Choroid plexus epithelial cell (primary cell): ENCODE measurements around the gene OR5B17.
A peak's percentile ranks its signal among the peaks of the same experiment; 100 is the strongest.
"Not testable (repeated sequence)": the region's sequence is repeated elsewhere in the genome, so short reads cannot be mapped to it uniquely, and the experiment has no call there.

Source experiments
- DNase-seq: peaks from one replicate; pipeline ENCODE4 v3.0.0-alpha.2; 2010; ENCODE audit warnings: low read depth
- H3K4me3 ChIP-seq: 2 replicates; pipeline ENCODE4 v1.5.1; 2011; ENCODE audit warnings: low read depth, mild to moderate bottlenecking, control low read depth, low read length, moderate library complexity
- TF ChIP-seq, protein P1 (sequence below): conservative IDR thresholded peaks from 2 replicates; pipeline ENCODE4 v1.5.1; 2011; ENCODE audit warnings: low read depth, mild to moderate bottlenecking, control low read depth, inconsistent platforms, low read length, moderate library complexity

OR5B17 gene

DNA sequence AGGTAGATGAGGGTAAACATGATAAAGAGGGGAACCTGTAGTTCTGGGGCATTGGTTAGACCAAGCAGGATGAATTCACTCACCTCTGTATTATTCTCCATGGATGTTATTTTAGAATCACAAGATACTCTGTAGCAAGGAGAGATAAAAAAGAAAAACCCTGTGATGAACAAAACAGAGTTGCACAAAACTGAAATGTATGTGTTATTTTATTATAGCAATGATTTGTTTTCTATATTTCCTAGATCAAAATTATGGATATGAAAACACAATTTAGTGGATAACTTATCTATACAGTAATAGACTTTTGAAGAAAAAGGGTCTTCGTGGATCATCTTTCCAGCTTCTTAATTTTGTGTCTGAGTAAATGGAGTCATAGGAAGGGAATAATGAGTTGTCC is at the start of gene OR5B17:
TSS of gene OR5B17 (minus strand) at position 101 of the 400 bp plus-strand sequence. CDS start at position 101, 0 bp downstream.
- no peak for DNase-seq
- H3K4me3 ChIP-seq: no peak within 1 kb of the TSS
- TF ChIP-seq, protein P1, sequence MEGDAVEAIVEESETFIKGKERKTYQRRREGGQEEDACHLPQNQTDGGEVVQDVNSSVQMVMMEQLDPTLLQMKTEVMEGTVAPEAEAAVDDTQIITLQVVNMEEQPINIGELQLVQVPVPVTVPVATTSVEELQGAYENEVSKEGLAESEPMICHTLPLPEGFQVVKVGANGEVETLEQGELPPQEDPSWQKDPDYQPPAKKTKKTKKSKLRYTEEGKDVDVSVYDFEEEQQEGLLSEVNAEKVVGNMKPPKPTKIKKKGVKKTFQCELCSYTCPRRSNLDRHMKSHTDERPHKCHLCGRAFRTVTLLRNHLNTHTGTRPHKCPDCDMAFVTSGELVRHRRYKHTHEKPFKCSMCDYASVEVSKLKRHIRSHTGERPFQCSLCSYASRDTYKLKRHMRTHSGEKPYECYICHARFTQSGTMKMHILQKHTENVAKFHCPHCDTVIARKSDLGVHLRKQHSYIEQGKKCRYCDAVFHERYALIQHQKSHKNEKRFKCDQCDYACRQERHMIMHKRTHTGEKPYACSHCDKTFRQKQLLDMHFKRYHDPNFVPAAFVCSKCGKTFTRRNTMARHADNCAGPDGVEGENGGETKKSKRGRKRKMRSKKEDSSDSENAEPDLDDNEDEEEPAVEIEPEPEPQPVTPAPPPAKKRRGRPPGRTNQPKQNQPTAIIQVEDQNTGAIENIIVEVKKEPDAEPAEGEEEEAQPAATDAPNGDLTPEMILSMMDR: no peak

GRCh38 chr11:58406774-58407173 is 47.9 kb upstream of the OR5B17 start, which contains the start of gene OR5B3:
OR5B3 (minus strand) TSS chr11:58406874; CDS start chr11:58403409, 3,465 bp downstream.
- no peak for DNase-seq
- no peak within 1 kb of the TSS for H3K4me3 ChIP-seq
- TF ChIP-seq, protein P1: no peak

- H3K4me3 ChIP-seq, DNase-seq: not testable (repeated sequence)
Measured at GRCh38 chr11:58399622-58400021, 40.8 kb upstream of the OR5B17 start.

DNA sequence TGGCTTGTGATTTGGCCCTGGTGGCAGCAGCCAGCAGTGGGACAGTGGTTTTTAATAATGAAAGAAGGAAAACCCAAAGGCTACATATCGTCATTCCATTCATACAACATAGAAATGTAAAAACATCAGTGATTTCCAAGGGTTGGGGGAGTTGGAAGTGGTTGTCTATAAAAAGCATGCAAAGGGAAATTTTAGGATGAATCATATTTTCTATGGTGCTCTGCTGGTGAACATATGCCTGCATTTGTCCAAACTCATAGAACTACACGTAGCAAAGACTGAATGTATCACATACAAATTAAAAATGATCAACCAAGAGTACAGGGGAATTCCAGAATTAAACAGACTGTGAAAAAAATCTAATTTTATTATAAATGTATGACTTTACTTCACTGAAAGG is 36.7 kb upstream of the OR5B17 start:
- H3K4me3 ChIP-seq: no peak overlapping the region
- DNase-seq: no peak
- TF ChIP-seq, protein P1: no peak

DNA sequence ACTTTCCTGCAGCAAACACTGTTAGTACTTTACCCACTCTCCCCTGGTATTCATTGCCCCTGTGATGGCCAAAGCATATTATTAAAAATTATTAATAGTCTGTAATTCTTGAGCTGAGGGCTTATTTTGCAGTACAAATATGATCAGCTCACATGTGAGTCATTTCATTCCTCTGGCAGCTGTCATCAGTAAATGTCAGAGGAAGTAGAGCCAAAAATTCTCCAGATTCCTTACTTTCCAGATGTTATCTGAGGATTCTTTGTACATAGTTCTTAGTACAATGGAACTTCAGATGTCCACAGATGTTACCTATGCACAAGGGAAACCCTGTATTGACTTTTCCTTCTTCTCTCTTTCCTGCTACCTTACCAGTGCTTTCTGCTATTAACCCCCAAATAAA is 35.3 kb upstream of the OR5B17 start:
- TF ChIP-seq, protein P1: no peak
- no peak overlapping the region for H3K4me3 ChIP-seq
- peak; percentile 73 for DNase-seq

DNA sequence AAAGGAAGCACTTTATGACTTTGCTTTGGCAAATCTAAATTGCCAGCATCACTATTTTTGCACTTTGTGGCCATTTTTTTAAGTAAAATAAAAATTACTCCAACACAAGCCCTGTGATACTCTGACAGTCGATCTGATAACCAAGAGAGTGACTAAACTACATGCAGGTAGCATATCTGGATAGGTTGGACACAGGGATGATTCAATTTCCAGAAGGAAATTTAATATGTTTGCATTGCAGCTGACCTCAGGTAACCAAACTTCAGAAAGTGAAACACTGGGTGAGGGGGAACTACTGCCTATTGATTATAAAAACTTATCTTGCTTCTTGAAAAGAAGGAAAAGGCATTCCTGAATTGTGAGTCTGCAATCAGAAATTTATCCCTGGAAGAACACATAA is 33.9 kb upstream of the OR5B17 start:
- DNase-seq: no peak
- TF ChIP-seq, protein P1: no peak
- no peak overlapping the region for H3K4me3 ChIP-seq

DNA sequence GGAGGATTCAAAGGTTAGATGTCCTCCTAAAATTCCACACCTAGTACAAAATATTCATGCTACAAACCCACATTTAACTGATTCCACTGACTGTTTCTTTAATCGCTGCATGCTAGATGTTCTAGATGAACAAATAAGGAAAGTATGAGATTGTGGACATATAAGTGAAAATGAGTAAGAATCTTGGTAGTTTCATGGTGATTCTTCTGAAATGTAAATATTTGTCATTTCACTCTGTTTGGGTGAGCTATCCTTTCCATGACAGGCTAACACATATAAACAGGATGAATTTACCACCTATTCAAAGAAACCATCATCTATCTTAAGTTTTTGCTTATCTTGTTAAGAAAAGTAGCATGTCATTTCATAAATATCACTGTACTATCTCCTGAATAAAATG is 33.0 kb upstream of the OR5B17 start:
- no peak for DNase-seq
- TF ChIP-seq, protein P1: no peak
- H3K4me3 ChIP-seq: no peak overlapping the region
